ENCODE measurements around the gene CAMK1G.

GRCh38 chr1:209611771-209612570 lies 28.5 kb downstream of the CAMK1G start:
- TF ChIP-seq SIN3A (IDR thresholded peaks at IDR 0.05; ENCODE audit: borderline replicate concordance, insufficient read depth, low read length) (no peak), POLR2AphosphoS5 (IDR thresholded peaks at IDR 0.05; ENCODE audit: low read depth, low read length) (no peak), REST (IDR thresholded peaks at IDR 0.05; ENCODE audit: insufficient read depth in 1 of 2, low read depth in 2 of 2, low read length in 2 of 2) (no peak)
